ENCODE data around the gene ADPGK.

The ADPGK gene

DNA sequence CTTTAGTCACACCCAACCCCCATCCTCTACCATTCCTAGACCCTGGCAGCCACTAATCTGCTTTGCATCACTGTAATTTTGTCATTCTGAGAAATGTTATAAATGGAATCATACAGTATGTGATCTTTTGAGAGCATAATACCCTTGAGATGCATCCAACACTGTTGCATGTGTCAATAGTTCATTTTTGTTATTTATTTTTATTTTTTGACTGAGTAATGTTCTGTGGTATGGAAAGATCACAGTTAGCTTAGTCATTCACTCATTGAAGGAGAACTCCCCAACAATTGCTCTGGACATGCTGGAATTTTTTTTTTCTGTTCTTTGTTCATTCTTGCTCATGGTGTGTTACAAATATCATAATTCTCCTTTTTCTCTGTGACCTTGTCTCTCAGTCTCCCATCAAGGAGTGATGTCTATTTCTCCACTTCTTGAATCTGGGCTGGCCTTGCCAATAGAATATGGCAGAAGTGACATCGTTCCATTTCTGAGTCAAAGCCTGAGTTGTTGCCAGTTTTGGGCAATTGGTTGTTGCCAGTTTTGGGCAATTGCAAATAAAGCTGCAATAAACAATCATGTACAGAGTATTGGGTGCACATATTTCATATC, 6.8 kb upstream of the ADPGK start:
- no peak for DNase-seq (ENCODE audit: low read depth in 1 of 2, low spot score in 1 of 2)

DNA sequence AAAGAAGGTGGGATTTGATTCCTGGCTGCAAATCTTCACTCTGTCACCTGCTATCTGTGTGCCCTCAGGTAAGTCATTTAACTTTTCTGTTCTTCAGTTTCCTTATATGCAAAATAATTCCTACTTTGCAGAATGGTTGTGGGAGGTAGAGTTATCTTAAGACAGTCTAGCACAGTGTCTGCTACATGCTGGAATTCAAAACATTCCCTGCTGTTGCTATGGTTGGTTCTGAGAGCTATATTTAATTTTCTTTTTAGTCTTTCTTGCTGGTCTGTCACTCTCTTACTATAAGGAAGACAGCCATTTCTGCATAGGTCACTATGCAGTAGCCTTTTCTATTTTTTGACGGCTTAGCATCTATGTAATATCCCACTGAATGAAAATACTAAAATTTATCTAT, 4.0 kb upstream of the ADPGK start:
- DNase-seq (ENCODE audit: low read depth in 1 of 2, low spot score in 1 of 2) = no peak

DNA sequence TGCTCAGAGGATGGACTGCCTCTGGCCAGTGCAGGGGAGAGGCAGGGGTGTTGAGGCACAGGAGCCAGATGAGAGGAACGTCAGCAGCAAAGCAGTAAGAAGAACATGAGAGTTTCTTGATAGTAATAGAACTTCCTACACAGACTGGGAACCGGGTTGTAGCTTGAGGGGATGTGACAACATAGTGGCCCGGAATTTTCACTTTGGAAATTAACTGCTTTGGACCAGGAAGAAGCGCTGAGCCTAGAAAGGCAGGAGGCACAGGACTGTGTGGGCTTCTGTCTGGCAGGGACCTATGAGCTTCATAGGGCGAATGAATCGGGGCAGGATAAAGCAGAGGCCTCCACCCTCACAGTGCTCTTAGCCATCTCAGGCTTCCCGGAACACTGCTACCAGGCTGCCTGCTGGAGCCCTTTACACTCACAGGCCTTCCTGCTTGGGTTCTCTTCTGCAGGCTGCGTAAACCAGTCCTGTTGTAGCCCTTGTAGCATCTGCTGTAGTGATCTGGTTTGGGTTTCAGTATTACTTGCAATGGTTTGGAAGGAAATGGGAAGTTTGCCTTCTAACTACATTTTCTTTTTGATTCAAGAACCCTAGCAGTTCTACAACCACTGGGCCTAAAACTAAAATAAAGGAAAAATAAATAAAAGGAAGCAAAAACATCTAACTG, 3.3 kb upstream of the ADPGK start:
- no peak for DNase-seq (ENCODE audit: low read depth in 1 of 2, low spot score in 1 of 2)

GRCh38 chr15:72786242-72786641, 2.7 kb upstream of the ADPGK start:
- no peak for DNase-seq (ENCODE audit: low read depth in 1 of 2, low spot score in 1 of 2)

GRCh38 chr15:72785841-72786240, 2.3 kb upstream of the ADPGK start:
- no peak for DNase-seq (ENCODE audit: low read depth in 1 of 2, low spot score in 1 of 2)

DNA sequence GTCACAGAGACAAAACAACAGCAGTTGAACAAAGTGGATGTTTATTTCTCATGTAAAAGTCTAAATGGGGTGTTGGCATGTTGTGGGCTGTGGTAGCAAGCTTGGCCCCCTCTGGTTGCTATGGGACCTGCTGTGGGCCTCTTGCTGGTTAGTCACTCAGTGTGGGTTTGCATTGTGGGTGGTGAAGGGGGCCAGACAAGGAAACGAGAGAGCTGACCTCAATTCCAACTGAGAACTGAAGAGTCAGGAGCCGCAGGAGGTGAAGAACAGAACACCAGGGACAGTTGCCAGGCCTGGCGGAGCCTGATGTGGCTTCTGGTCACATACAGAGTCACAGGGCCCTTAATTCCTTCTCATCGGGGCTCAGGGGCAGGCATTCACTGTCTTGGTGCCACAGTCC, 1.9 kb upstream of the ADPGK start:
- no peak for DNase-seq (ENCODE audit: low read depth in 1 of 2, low spot score in 1 of 2)

- no peak for DNase-seq (ENCODE audit: low read depth in 1 of 2, low spot score in 1 of 2)
Measured at GRCh38 chr15:72784456-72784876, 908 bp upstream of the ADPGK start.

DNA sequence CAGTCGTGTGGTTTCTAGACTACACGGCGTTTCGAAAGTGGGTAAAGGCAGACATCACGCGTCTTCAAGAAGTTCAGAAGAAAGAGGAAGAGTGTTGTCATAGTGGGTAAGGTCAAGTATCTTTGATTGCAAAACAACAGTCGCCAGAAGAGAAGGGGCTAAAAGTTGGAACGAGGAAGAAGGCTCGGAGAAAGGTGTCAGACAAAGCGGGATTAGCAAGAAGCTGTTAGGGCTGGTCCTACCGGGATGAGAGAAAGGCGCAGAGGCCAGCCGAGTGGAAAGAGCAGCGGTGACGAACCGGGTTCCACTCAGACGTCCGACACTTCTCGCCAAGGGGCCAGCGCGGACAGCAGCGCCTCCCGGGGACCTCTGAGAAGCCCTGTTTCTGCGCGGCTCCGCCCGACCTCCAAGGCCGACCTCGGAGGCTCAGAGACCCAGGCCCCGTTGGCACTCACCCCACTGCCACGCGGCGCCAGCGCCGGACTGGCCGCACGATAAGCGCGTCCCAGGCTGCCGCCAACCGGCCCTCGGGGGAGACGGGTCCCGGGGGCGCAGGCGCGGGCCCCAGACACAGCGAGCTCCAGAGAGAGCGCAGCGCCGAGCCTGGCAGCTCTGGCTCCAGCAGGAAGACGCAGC, 436 bp downstream of the ADPGK start:
- DNase-seq (ENCODE audit: low read depth in 1 of 2, low spot score in 1 of 2) = no peak

- DNase-seq (ENCODE audit: low read depth in 1 of 2, low spot score in 1 of 2) = no peak
Measured at GRCh38 chr15:72782274-72783003, 1.1 kb downstream of the ADPGK start.

- no peak for DNase-seq (ENCODE audit: low read depth in 1 of 2, low spot score in 1 of 2)
Measured at GRCh38 chr15:72781631-72782030, 1.9 kb downstream of the ADPGK start.

DNA sequence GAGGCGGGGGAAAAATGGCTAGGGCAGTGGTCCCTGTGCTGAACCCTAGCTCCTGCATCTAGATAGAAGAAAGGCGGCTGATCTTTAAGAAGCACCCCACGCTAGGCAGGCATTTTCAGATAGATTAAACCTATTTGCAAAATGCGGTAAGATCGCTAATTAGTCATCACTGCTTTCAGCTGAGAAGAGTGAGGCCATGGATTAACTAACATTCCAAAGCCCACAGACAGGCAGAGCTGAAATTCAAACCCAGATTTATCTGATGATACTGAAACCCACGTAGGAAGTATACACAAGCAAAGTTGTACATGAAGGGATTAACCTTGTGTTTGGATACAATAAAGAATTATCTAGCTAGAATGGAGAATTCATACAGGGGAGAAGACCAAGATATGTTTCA, 4.8 kb downstream of the ADPGK start:
- no peak for DNase-seq (ENCODE audit: low read depth in 1 of 2, low spot score in 1 of 2)

GRCh38 chr15:72774696-72775383, 8.7 kb downstream of the ADPGK start:
- no peak for DNase-seq (ENCODE audit: low read depth in 1 of 2, low spot score in 1 of 2)

DNA sequence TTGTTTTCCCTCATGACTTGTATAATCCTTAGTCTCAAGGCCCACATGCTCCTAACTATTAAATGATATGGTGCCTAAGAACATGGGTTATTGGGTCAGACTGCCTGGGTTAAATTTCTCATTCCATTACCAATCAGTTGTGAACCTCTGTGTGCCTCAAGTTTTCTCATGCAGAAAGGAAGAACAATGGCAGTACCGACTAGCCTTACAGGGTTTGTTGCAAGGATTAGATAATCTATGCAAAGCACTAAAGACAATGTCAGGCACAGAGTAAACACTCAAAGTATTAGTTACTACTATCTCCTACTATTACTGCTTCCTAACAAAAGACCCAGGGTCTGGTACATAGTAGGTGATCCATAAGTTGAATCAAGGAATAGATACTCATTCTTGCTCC, 12.2 kb downstream of the ADPGK start:
- no peak for DNase-seq (ENCODE audit: low read depth in 1 of 2, low spot score in 1 of 2)

GRCh38 chr15:72770673-72771328, 12.8 kb downstream of the ADPGK start:
- DNase-seq (ENCODE audit: low read depth in 1 of 2, low spot score in 1 of 2) = no peak

GRCh38 chr15:72766780-72767179, 16.8 kb downstream of the ADPGK start:
- no peak for DNase-seq (ENCODE audit: low read depth in 1 of 2, low spot score in 1 of 2)

GRCh38 chr15:72766025-72766424, 17.5 kb downstream of the ADPGK start:
- no peak for DNase-seq (ENCODE audit: low read depth in 1 of 2, low spot score in 1 of 2)

DNA sequence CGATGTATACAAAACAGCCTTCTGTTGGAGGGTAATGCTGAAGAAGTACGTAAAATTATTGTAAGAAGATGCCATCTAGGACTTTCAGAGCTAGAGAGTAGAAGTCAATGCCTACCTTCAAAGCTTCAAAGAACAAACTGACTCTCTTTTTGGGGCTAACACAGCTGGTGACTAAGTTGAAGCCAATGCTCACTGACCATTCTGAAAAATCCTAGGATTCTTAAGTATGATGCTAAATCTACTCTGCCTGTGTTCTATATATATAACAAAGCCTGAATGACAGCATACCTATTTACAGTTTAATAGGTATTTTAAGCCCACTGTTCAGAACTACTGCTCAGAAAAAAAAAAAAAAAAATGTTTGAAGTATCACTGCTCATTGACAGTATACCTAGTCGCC, 18.9 kb downstream of the ADPGK start:
- no peak for DNase-seq (ENCODE audit: low read depth in 1 of 2, low spot score in 1 of 2)

- no peak for DNase-seq (ENCODE audit: low read depth in 1 of 2, low spot score in 1 of 2)
Measured at GRCh38 chr15:72760590-72761260, 22.8 kb downstream of the ADPGK start.

- no peak for DNase-seq (ENCODE audit: low read depth in 1 of 2, low spot score in 1 of 2)
Measured at GRCh38 chr15:72758182-72758581, 25.4 kb downstream of the ADPGK start.

GRCh38 chr15:72754096-72754495, 29.5 kb downstream of the ADPGK start:
- no peak for DNase-seq (ENCODE audit: low read depth in 1 of 2, low spot score in 1 of 2)
